GM12891 (cell line): Measurements from ENCODE around the gene LYZL6.

Experiments
- POLR2A ChIP-seq: IDR thresholded peaks from 2 replicates; pipeline ENCODE4 v1.6.1; 2011; ENCODE audit warnings: low read depth, low read length, control low read depth
- POLR2AphosphoS5 ChIP-seq: IDR thresholded peaks from 2 replicates; pipeline ENCODE4 v1.6.1; 2011; ENCODE audit warnings: low read depth, low read length, control low read depth
- POU2F2 ChIP-seq: IDR thresholded peaks from 2 replicates; pipeline ENCODE4 v1.6.1; 2011; ENCODE audit warnings: low read depth, mild to moderate bottlenecking, control low read depth, low read length, moderate library complexity
- SPI1 ChIP-seq: IDR thresholded peaks from 2 replicates; pipeline ENCODE4 v1.6.1; 2011; ENCODE audit warnings: low read depth, low read length, control low read depth
- TAF1 ChIP-seq: IDR thresholded peaks from 2 replicates; pipeline ENCODE4 v1.6.1; 2011; ENCODE audit warnings: low read depth, low read length, control low read depth

GRCh38 chr17:35949401-35949800, 5.9 kb upstream of the LYZL6 start:
- no peak for TF ChIP-seq POLR2AphosphoS5
- no peak for TF ChIP-seq POLR2A
- no peak for TF ChIP-seq SPI1
- TF ChIP-seq TAF1 = no peak
- TF ChIP-seq POU2F2 = no peak
